A673 (cell line): ENCODE results near the gene MAP2K6.

Experiments
- EZH2 ChIP-seq: fragments of 200-600 bp; sonication (generic); IDR thresholded peaks from 2 replicates; pipeline ENCODE4 v1.6.1; 2017; ENCODE audit warnings: borderline replicate concordance, low read depth, mild to moderate bottlenecking, mixed read lengths, antibody characterized with exemption, low read length; ENCODE audit not compliant: poor library complexity, severe bottlenecking
- TF ChIP-seq, protein P1 (sequence below): fragments of 300-800, 200-600 bp; sonication (generic); conservative IDR thresholded peaks from 2 replicates; pipeline ENCODE4 v1.5.1; 2017; ENCODE audit warnings: low read depth, mild to moderate bottlenecking, antibody characterized with exemption, low read length, moderate library complexity, mixed read lengths

DNA sequence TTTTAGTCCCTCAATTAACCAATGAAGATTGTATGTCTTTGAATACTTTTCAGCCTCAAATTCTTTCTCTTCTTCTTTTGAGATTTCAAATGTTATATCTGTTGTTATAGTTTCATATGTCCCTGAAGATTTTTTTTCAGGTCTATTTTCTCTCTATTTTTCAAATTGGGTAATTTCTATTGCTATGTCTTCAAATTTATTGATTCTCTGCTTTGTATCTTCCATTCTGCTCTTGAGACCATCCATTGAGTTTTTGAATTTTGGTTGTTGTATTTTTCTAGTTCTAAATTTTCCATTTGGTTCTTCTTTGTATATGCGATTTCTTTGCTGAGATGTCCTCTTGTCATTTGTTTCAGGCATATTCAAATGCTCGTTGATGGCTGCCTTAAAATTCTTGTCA, 26.7 kb downstream of the MAP2K6 start:
- no peak for TF ChIP-seq EZH2
- TF ChIP-seq, protein P1, sequence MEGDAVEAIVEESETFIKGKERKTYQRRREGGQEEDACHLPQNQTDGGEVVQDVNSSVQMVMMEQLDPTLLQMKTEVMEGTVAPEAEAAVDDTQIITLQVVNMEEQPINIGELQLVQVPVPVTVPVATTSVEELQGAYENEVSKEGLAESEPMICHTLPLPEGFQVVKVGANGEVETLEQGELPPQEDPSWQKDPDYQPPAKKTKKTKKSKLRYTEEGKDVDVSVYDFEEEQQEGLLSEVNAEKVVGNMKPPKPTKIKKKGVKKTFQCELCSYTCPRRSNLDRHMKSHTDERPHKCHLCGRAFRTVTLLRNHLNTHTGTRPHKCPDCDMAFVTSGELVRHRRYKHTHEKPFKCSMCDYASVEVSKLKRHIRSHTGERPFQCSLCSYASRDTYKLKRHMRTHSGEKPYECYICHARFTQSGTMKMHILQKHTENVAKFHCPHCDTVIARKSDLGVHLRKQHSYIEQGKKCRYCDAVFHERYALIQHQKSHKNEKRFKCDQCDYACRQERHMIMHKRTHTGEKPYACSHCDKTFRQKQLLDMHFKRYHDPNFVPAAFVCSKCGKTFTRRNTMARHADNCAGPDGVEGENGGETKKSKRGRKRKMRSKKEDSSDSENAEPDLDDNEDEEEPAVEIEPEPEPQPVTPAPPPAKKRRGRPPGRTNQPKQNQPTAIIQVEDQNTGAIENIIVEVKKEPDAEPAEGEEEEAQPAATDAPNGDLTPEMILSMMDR, result no peak
